HCT116 (cell line): ENCODE measurements around the gene MSMP. TPM values are rescaled to one million over a fixed set of nuclear protein-coding genes. Genes with fewer than 3 reads are reported as not detected.

Experiments used
- ATAC-seq: fragments of 200-7000 bp; cut with Tn5 transposase; 2 replicates; pipeline ENCODE4 v1.9.1; 2020; ENCODE audit warnings: mild to moderate bottlenecking, moderate library complexity
- BruUV-seq: library from RNA; stranded (reverse); fragments of 400-500 nt; replicated peaks from 2 replicates; lab custom pipeline; 2021; lab: Mats Ljungman, UMichigan
- CTCF ChIA-PET: fragments of 300-600 bp; sonication (Branson Sonifier 250); formaldehyde crosslinking; loops from one replicate; lab custom pipeline; 2021; ENCODE audit warnings: antibody characterized with exemption; lab: Charles Lee
- POLR2A ChIA-PET: fragments of 300-600, 350-600 bp; sonication (Branson Sonifier 250); formaldehyde crosslinking; loops from one replicate; lab custom pipeline; 2021; ENCODE audit warnings: antibody characterized with exemption; lab: Charles Lee
- RAD21 ChIA-PET, 2 experiments: fragments of 300-600 bp; sonication (Branson Sonifier 250); formaldehyde crosslinking; loops; one replicate each; lab custom pipeline; 2023; ENCODE audit warnings: low total read pairs in 2 of 2; ENCODE audit not compliant: uncharacterized antibody in 2 of 2, unreplicated experiment in 2 of 2, low non-redundant PET in 1 of 2; lab: Charles Lee
- DNase-seq: peaks from one replicate; pipeline ENCODE4 v3.0.0-alpha.2; 2010; ENCODE audit warnings: low read depth, low spot score
- H2AFZ ChIP-seq: fragments of 200-600 bp; shearing (Covaris generic), sonication (generic); 2 replicates; pipeline ENCODE4 v1.6.1; 2017; ENCODE audit warnings: low read depth, mixed run types, mixed read lengths, antibody characterized with exemption, low read length; ENCODE audit not compliant: poor library complexity, severe bottlenecking
- H3K27ac ChIP-seq: 2 replicates; pipeline ENCODE4 v1.5.1; 2012; ENCODE audit warnings: low read depth, low read length
- H3K27me3 ChIP-seq: fragments of 200-600 bp; sonication (generic); 2 replicates; pipeline ENCODE4 v1.6.1; 2016; ENCODE audit warnings: mixed run types, low read length, mixed read lengths; ENCODE audit not compliant: insufficient read depth
- H3K36me3 ChIP-seq, 2 experiments: fragments of 200-500 bp in 1 of 2; fragments of 200-600 bp in 1 of 2; sonication (Bioruptor generic) in 1 of 2; sonication (generic) in 1 of 2; 2 replicates each; pipeline versions ENCODE4 v1.5.1 to v1.6.1; 2014 to 2016; ENCODE audit warnings: low read length in 2 of 2, inconsistent platforms in 1 of 2, mixed read lengths in 1 of 2, mixed run types in 1 of 2; ENCODE audit not compliant: insufficient read depth in 2 of 2, control insufficient read depth in 1 of 2
- H3K4me1 ChIP-seq, 2 experiments: fragments of 200-600 bp in 1 of 2; sonication (generic) in 1 of 2; 2 replicates each; pipeline versions ENCODE4 v1.5.1 to v1.6.1; 2012 to 2017; ENCODE audit warnings: low read length in 2 of 2, inconsistent platforms in 1 of 2, mild to moderate bottlenecking in 1 of 2, mixed read lengths in 1 of 2, mixed run types in 1 of 2, moderate library complexity in 1 of 2; ENCODE audit not compliant: insufficient read depth in 2 of 2, control insufficient read depth in 1 of 2
- H3K4me2 ChIP-seq: fragments of 200-600 bp; sonication (generic); 2 replicates; pipeline ENCODE4 v1.6.1; 2017; ENCODE audit warnings: mixed run types, low read length, mixed read lengths
- H3K4me3 ChIP-seq, 2 experiments: fragments of 200-600 bp in 1 of 2; sonication (generic) in 1 of 2; replicated peaks in 1 of 2; 2 replicates each; pipeline ENCODE4 v1.5.1; 2011 to 2016; ENCODE audit warnings: low read length in 2 of 2, control low read depth in 1 of 2, low read depth in 1 of 2, mild to moderate bottlenecking in 1 of 2, mixed read lengths in 1 of 2, mixed run types in 1 of 2
- H3K79me2 ChIP-seq: fragments of 200-600 bp; sonication (generic); 2 replicates; pipeline ENCODE4 v1.6.1; 2017; ENCODE audit warnings: mild to moderate bottlenecking, mixed run types, low read length, moderate library complexity, mixed read lengths; ENCODE audit not compliant: insufficient read depth
- H3K9ac ChIP-seq: fragments of 200-600 bp; sonication (generic); 2 replicates; pipeline ENCODE4 v1.6.1; 2016; ENCODE audit warnings: low read length, mixed read lengths
- H3K9me2 ChIP-seq: fragments of 200-600 bp; sonication (generic), shearing (Covaris generic); 2 replicates; pipeline ENCODE4 v1.6.1; 2017; ENCODE audit warnings: mixed run types, mild to moderate bottlenecking, moderate library complexity; ENCODE audit not compliant: insufficient read depth
- H3K9me3 ChIP-seq, 2 experiments: fragments of 200-500 bp in 1 of 2; fragments of 200-600 bp in 1 of 2; sonication (Bioruptor generic) in 1 of 2; sonication (generic) in 1 of 2; 2 replicates each; pipeline ENCODE4 v1.6.1; 2014 to 2017; ENCODE audit warnings: low read length in 2 of 2, mixed read lengths in 2 of 2, inconsistent platforms in 1 of 2, low read depth in 1 of 2, mild to moderate bottlenecking in 1 of 2, mixed run types in 1 of 2, moderate library complexity in 1 of 2; ENCODE audit not compliant: control insufficient read depth in 1 of 2, insufficient read depth in 1 of 2
- H4K20me1 ChIP-seq: fragments of 200-600 bp; sonication (generic), shearing (Covaris generic); 2 replicates; pipeline ENCODE4 v1.6.1; 2017; ENCODE audit warnings: mixed run types, mild to moderate bottlenecking, moderate library complexity; ENCODE audit not compliant: insufficient read depth
- ATF3 ChIP-seq: IDR thresholded peaks from 2 replicates; pipeline ENCODE4 v1.6.1; 2012
- CBX3 ChIP-seq: IDR thresholded peaks from 2 replicates; pipeline ENCODE4 v1.6.1; 2012; ENCODE audit warnings: low read depth
- CEBPB ChIP-seq: IDR thresholded peaks from 2 replicates; pipeline ENCODE4 v1.6.1; 2012; ENCODE audit warnings: low read depth
- ELF1 ChIP-seq: IDR thresholded peaks from 2 replicates; pipeline ENCODE4 v1.6.1; 2012; ENCODE audit warnings: low read depth, borderline replicate concordance
- EZH2 ChIP-seq: fragments of 200-600 bp; sonication (generic); IDR thresholded peaks from 2 replicates; pipeline ENCODE4 v1.6.1; 2017; ENCODE audit warnings: antibody characterized with exemption, mixed run types
- EZH2phosphoT487 ChIP-seq: fragments of 200-600 bp; IDR thresholded peaks from 2 replicates; pipeline ENCODE4 v1.6.1; 2018; ENCODE audit warnings: antibody characterized with exemption, borderline replicate concordance
- FOSL1 ChIP-seq: IDR thresholded peaks from 2 replicates; pipeline ENCODE4 v1.6.1; 2012; ENCODE audit warnings: low read depth
- JUND ChIP-seq: IDR thresholded peaks from 2 replicates; pipeline ENCODE4 v1.6.1; 2012
- POLR2A ChIP-seq: IDR thresholded peaks from 2 replicates; pipeline ENCODE4 v1.7.0; 2011; ENCODE audit warnings: borderline replicate concordance; ENCODE audit not compliant: insufficient read depth, insufficient read length; ENCODE audit errors: extremely low read depth
- REST ChIP-seq: IDR thresholded peaks from 2 replicates; pipeline ENCODE4 v1.6.1; 2012; ENCODE audit warnings: low read depth
- SIN3A ChIP-seq: IDR thresholded peaks from 2 replicates; pipeline ENCODE4 v1.6.1; 2012; ENCODE audit warnings: low read depth
- SP1 ChIP-seq: IDR thresholded peaks from 2 replicates; pipeline ENCODE4 v1.6.1; 2012; ENCODE audit warnings: low read depth
- SRF ChIP-seq: IDR thresholded peaks from 2 replicates; pipeline ENCODE4 v1.6.1; 2012; ENCODE audit warnings: low read depth
- YY1 ChIP-seq: IDR thresholded peaks from 2 replicates; pipeline ENCODE4 v1.6.1; 2011; ENCODE audit warnings: low read length, low read depth, moderate library complexity, mild to moderate bottlenecking; ENCODE audit not compliant: insufficient replicate concordance; ENCODE audit errors: extremely low read depth
- ZFX ChIP-seq: fragments of 450-650 bp; IDR thresholded peaks from 2 replicates; pipeline ENCODE4 v1.6.1; 2017
- ZNF274 ChIP-seq: fragments of 200-500 bp; sonication (Bioruptor generic); IDR thresholded peaks from 2 replicates; pipeline ENCODE4 v1.6.1; 2014; ENCODE audit warnings: mild to moderate bottlenecking, low read depth, low read length, inconsistent platforms
- intact Hi-C: fragments of 100-400 bp; cut with micrococcal nuclease; formaldehyde crosslinking; loops from 2 replicates; pipeline ENCODE4 v1.10.0; 2022
- total RNA-seq: library from RNA; stranded (reverse); gene quantifications from one replicate; pipeline ENCODE4 v1.2.1, GENCODE V29; 2021; ENCODE audit not compliant: unreplicated experiment
- TF ChIP-seq, protein P1 (sequence below): IDR thresholded peaks from 2 replicates; pipeline ENCODE4 v1.6.1; 2011; ENCODE audit warnings: mild to moderate bottlenecking, low read length, moderate library complexity; ENCODE audit not compliant: insufficient replicate concordance; ENCODE audit errors: extremely low read depth
- TF ChIP-seq, protein P2 (sequence below): IDR thresholded peaks from 2 replicates; pipeline ENCODE4 v1.6.1; 2012

MSMP gene
- total RNA-seq, 1 experiment from 2014 or later, result 1.2 TPM

- Histone ChIP-seq H3K27ac (no peak overlapping the region), H3K4me2 (no peak overlapping the region), H3K9me3 (no peaks in the 10 kb centered on the region), H3K79me2 (peaks cover 67% of the 10 kb centered on the region), H3K9ac (no peak overlapping the region)
- no TSS peak for BruUV-seq
- CTCF ChIA-PET, result interaction anchor here (4.0 kb wide), 1 partner anchor 33 kb away, joined by 21 read pairs; no protein-coding TSS in a partner anchor
- intact Hi-C loops, result loop anchor here (5.0 kb wide), 1 partner anchor 37 kb away; no protein-coding TSS in a partner anchor
- TF ChIP-seq CBX3, result no peak
- no peak for TF ChIP-seq EZH2
- no peak for TF ChIP-seq ZNF274
- no peak for TF ChIP-seq SRF
- TF ChIP-seq EZH2phosphoT487, result no peak
- TF ChIP-seq YY1, result no peak
- TF ChIP-seq, protein P1, sequence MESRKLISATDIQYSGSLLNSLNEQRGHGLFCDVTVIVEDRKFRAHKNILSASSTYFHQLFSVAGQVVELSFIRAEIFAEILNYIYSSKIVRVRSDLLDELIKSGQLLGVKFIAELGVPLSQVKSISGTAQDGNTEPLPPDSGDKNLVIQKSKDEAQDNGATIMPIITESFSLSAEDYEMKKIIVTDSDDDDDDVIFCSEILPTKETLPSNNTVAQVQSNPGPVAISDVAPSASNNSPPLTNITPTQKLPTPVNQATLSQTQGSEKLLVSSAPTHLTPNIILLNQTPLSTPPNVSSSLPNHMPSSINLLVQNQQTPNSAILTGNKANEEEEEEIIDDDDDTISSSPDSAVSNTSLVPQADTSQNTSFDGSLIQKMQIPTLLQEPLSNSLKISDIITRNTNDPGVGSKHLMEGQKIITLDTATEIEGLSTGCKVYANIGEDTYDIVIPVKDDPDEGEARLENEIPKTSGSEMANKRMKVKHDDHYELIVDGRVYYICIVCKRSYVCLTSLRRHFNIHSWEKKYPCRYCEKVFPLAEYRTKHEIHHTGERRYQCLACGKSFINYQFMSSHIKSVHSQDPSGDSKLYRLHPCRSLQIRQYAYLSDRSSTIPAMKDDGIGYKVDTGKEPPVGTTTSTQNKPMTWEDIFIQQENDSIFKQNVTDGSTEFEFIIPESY, result no peak
- no peak for TF ChIP-seq SIN3A
- TF ChIP-seq ZFX, result no peak
- no peak for TF ChIP-seq CEBPB
- no peak for TF ChIP-seq ATF3
- no peak for TF ChIP-seq SP1
- no peak for TF ChIP-seq FOSL1
- TF ChIP-seq, protein P2, sequence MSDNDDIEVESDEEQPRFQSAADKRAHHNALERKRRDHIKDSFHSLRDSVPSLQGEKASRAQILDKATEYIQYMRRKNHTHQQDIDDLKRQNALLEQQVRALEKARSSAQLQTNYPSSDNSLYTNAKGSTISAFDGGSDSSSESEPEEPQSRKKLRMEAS, result no peak
- no peak for TF ChIP-seq POLR2A
- no peak for TF ChIP-seq REST
- no peak for TF ChIP-seq ELF1
- TF ChIP-seq JUND, result no peak
- TF ChIP-seq, all 23 proteins: peak for 0
- Histone ChIP-seq H3K27me3 (no peaks in the 10 kb centered on the region), H4K20me1 (no peaks in the 10 kb centered on the region), H3K4me3 (no peak overlapping the region), H3K9me2 (no peaks in the 10 kb centered on the region), H3K36me3 (peaks cover 10 to 15% of the 10 kb centered on the region in 2 experiments; a peak in 2 of 4 replicates), H3K4me1 (peaks cover 19 to 34% of the 10 kb centered on the region in 2 experiments), H2AFZ (no peak overlapping the region)
- POLR2A ChIA-PET, result no interaction called here
- no peak for ATAC-seq
- no peak for DNase-seq
- RAD21 ChIA-PET, result no interaction called here
Observed at GRCh38 chr9:35729101-35729500, 25.0 kb downstream of the MSMP start.
